Measurements from ENCODE around the gene ACSBG1. TPM values are rescaled to one million over a fixed set of nuclear protein-coding genes. Genes with fewer than 3 reads are reported as not detected.

Gene ACSBG1
- total and polyA plus RNA-seq, 2 of the 8 experiments (the other 6 are each of a cell fraction or from before 2014, with no cell fraction given) = 5.4 to 7.1 TPM

- Histone ChIP-seq H2BK20ac (ENCODE audit: low read length) (no peak overlapping the region), H3K23ac (ENCODE audit: insufficient read length) (no peak overlapping the region), H3K56ac (replicated peaks; ENCODE audit: insufficient read length, low read depth, low read length) (no peak overlapping the region), H3K79me2 (ENCODE audit: control insufficient read depth in 1 of 2, insufficient read depth in 2 of 2, low read length in 2 of 2) (no peaks in the 10 kb centered on the region), H4K5ac (ENCODE audit: insufficient read length, low read depth, low read length) (no peak overlapping the region), H3K4ac (replicated peaks; ENCODE audit: insufficient read length, low read depth, low read length) (no peak overlapping the region), H3K27ac (ENCODE audit: low read depth, low read length) (no peak overlapping the region), H3K4me3 (ENCODE audit: extremely low read depth in 1 of 4, insufficient read depth in 2 of 4, low read depth in 3 of 4, low read length in 4 of 4) (no peak overlapping the region), H4K91ac (replicated peaks; ENCODE audit: insufficient read length, low read length) (no peak overlapping the region), H3K23me2 (ENCODE audit: low read depth, low read length) (no peaks in the 10 kb centered on the region), H3K79me1 (ENCODE audit: low read depth, low read length) (no peaks in the 10 kb centered on the region), H3K9ac (replicated peaks in 1 of 4; ENCODE audit: extremely low read depth in 1 of 4, low read depth in 3 of 4, low read length in 3 of 4) (no peak overlapping the region), H2BK15ac (ENCODE audit: low read length) (no peak overlapping the region), H3K9me3 (ENCODE audit: insufficient read depth in 2 of 2, low read depth in 1 of 2, low read length in 1 of 2) (no peaks in the 10 kb centered on the region), H2AK5ac (ENCODE audit: low read depth, low read length) (no peak overlapping the region), H4K8ac (ENCODE audit: extremely low read depth, insufficient read depth, low read length) (no peak overlapping the region), H2AFZ (ENCODE audit: low read length) (no peak overlapping the region), H2BK120ac (replicated peaks; ENCODE audit: low read depth, low read length) (no peak overlapping the region), H4K20me1 (replicated peaks in 1 of 2; ENCODE audit: control insufficient read depth in 1 of 2, insufficient read depth in 2 of 2, low read length in 2 of 2) (no peaks in the 10 kb centered on the region), H3K4me1 (replicated peaks in 1 of 4; ENCODE audit: control insufficient read depth in 3 of 4, insufficient read depth in 4 of 4, low read length in 3 of 4) (no peaks in the 10 kb centered on the region), H3K18ac (ENCODE audit: extremely low read depth, low read length) (no peak overlapping the region), H3K4me2 (ENCODE audit: insufficient read depth in 1 of 2, low read depth in 2 of 2, low read length in 2 of 2) (no peak overlapping the region), H3K27me3 (replicated peaks in 1 of 4; ENCODE audit: control insufficient read depth in 3 of 4, extremely low read depth in 1 of 4, insufficient read depth in 3 of 4, low read length in 3 of 4) (no peaks in the 10 kb centered on the region), H3K14ac (ENCODE audit: insufficient read length) (no peak overlapping the region), H2BK12ac (ENCODE audit: low read depth, low read length) (no peak overlapping the region), H3K36me3 (ENCODE audit: control insufficient read depth in 2 of 4, insufficient read depth in 4 of 4, low read length in 3 of 4) (no peaks in the 10 kb centered on the region), H2BK5ac (ENCODE audit: low read depth, low read length) (no peak overlapping the region)
- FAIRE-seq = no peak
- WGBS, 2 experiments (ENCODE audit: extremely low coverage in 1 of 2, insufficient coverage in 1 of 2, insufficient read length in 1 of 2, insufficient replicate concordance in 2 of 2, low coverage in 1 of 2, low lambda C conversion rate in 2 of 2, missing lambda C conversion rate in 1 of 2) = 95% methylated on average over 10 of the region's 10 CpGs; no CpG with 5 or more reads in 1 of the 2 experiments
- CTCF ChIA-PET (ENCODE audit: partially characterized antibody) = interaction anchor here (0.8 to 10.9 kb wide), 10 partner anchors 13 to 91 kb away, joined by 3 to 239 read pairs (median 31); partner anchors contain the start of genes ACSBG1 and CIB2
- TF ChIP-seq CBX8 (IDR thresholded peaks at IDR 0.05; ENCODE audit: borderline replicate concordance, low read depth, low read length) (no peak), TCF12 (IDR thresholded peaks at IDR 0.05; ENCODE audit: low read depth, low read length) (no peak), SIRT6 (IDR thresholded peaks at IDR 0.05; ENCODE audit: low read length) (no peak), USF2 (IDR thresholded peaks at IDR 0.05; ENCODE audit: low read length) (no peak), YY1 (IDR thresholded peaks at IDR 0.05; ENCODE audit: low read depth, low read length) (no peak)
- POLR2A ChIA-PET (ENCODE audit: partially characterized antibody) = no interaction called here
- peak in 1 of 2 experiments; percentile 34 for DNase-seq (ENCODE audit: low read depth in 1 of 2, low spot score in 2 of 2)
Measured at GRCh38 chr15:78192826-78193594, 41.4 kb downstream of the ACSBG1 start.

Data from H1 (cell line).